ENCODE data around the gene STRIP1. TPM values are rescaled to one million over a fixed set of nuclear protein-coding genes. Genes with fewer than 3 reads are reported as not detected.
"Not testable (repeated sequence)": the region's sequence is repeated elsewhere in the genome, so short reads cannot be mapped to it uniquely, and the experiment has no call there.

The STRIP1 gene
- total RNA-seq, 4 donors from 2014 or later: 26.2 to 43.5 (median 35.3) TPM

DNA sequence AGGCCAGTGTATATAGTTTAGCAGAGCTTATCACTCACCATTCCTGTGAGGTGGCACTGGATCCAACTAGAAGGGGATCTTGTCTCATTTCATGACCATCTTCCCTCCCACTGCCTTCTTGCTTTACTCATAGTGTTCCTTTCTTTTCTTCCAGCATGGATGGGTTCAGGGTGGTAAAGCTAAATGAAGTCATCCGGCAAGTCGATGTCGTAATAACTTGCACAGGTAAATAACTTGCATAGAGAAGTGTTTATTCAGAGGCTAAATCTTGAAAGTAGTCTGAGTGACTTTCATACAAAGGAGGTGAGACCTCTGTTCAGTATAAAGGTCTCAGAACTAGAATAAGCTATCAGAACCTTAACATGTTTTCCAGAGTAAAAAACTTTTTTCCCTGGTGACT lies 16.6 kb upstream of the STRIP1 start:
- no peak for DNase-seq (ENCODE audit: extremely low spot score)
- H3K27ac ChIP-seq (replicated peaks in 1 of 4): no peak overlapping the region
- no peaks in the 10 kb centered on the region for H3K9me3 ChIP-seq
- peaks cover 93 to 100% (median 99%) of the 10 kb centered on the region in 4 donors for H3K36me3 ChIP-seq
- WGBS: 90% methylated on average over 3 of the region's 3 CpGs
- intact Hi-C loops (cut with DNase I): no loop called here
- H3K4me3 ChIP-seq: no peak overlapping the region
- no peaks in the 10 kb centered on the region for H3K4me1 ChIP-seq
- TF ChIP-seq POLR2AphosphoS5 (IDR thresholded peaks at IDR 0.05) (no peak), EP300 (IDR thresholded peaks at IDR 0.05) (no peak), POLR2A (IDR thresholded peaks at IDR 0.05; ENCODE audit: low read depth) (no peak), CTCF (IDR thresholded peaks at IDR 0.05) (no peak)
- H3K27me3 ChIP-seq: no peaks in the 10 kb centered on the region

GRCh38 chr1:110018396-110018795 lies 16.0 kb upstream of the STRIP1 start:
- no peaks in the 10 kb centered on the region for H3K4me1 ChIP-seq
- no peaks in the 10 kb centered on the region for H3K27me3 ChIP-seq
- intact Hi-C loops (cut with DNase I): no loop called here
- DNase-seq (ENCODE audit: extremely low spot score): no peak
- peaks cover 93 to 100% (median 99%) of the 10 kb centered on the region in 4 donors for H3K36me3 ChIP-seq
- H3K9me3 ChIP-seq: no peaks in the 10 kb centered on the region
- TF ChIP-seq POLR2A (IDR thresholded peaks at IDR 0.05; ENCODE audit: low read depth) (no peak), POLR2AphosphoS5 (IDR thresholded peaks at IDR 0.05) (no peak), CTCF (IDR thresholded peaks at IDR 0.05) (no peak), EP300 (IDR thresholded peaks at IDR 0.05) (no peak)
- WGBS: 88% methylated on average over 9 of the region's 9 CpGs
- H3K27ac ChIP-seq (replicated peaks in 1 of 4): no peak overlapping the region
- no peak overlapping the region for H3K4me3 ChIP-seq

GRCh38 chr1:110019770-110020169 lies 14.7 kb upstream of the STRIP1 start:
- Histone ChIP-seq H3K9me3 (no peaks in the 10 kb centered on the region), H3K27ac (replicated peaks in 1 of 4) (no peak overlapping the region), H3K4me1 (no peaks in the 10 kb centered on the region), H3K27me3 (no peaks in the 10 kb centered on the region), H3K4me3 (no peak overlapping the region), H3K36me3 (peaks cover 82 to 100% (median 99%) of the 10 kb centered on the region in 4 donors)
- intact Hi-C loops (cut with DNase I): no loop called here
- 93% methylated on average over 1 of the region's 1 CpG for WGBS
- no peak for DNase-seq (ENCODE audit: extremely low spot score)
- TF ChIP-seq CTCF (IDR thresholded peaks at IDR 0.05) (no peak), POLR2A (IDR thresholded peaks at IDR 0.05; ENCODE audit: low read depth) (no peak), POLR2AphosphoS5 (IDR thresholded peaks at IDR 0.05) (no peak), EP300 (IDR thresholded peaks at IDR 0.05) (no peak)

- Histone ChIP-seq H3K27me3 (no peaks in the 10 kb centered on the region), H3K27ac (replicated peaks in 1 of 4) (no peak overlapping the region), H3K4me3 (no peak overlapping the region), H3K9me3 (no peaks in the 10 kb centered on the region), H3K4me1 (no peaks in the 10 kb centered on the region), H3K36me3 (peaks cover 68 to 94% (median 91%) of the 10 kb centered on the region in 4 donors)
- no peak for DNase-seq (ENCODE audit: extremely low spot score)
- 81% methylated on average over 3 of the region's 3 CpGs for WGBS
- intact Hi-C loops (cut with DNase I): no loop called here
- TF ChIP-seq EP300 (IDR thresholded peaks at IDR 0.05): no peak
- TF ChIP-seq CTCF (IDR thresholded peaks at IDR 0.05): no peak
- no peak for TF ChIP-seq POLR2A (IDR thresholded peaks at IDR 0.05; ENCODE audit: low read depth)
- no peak for TF ChIP-seq POLR2AphosphoS5 (IDR thresholded peaks at IDR 0.05)
Observed at GRCh38 chr1:110021285-110021684, 13.1 kb upstream of the STRIP1 start.

- 89% methylated on average over 4 of the region's 4 CpGs for WGBS
- no peaks in the 10 kb centered on the region for H3K27me3 ChIP-seq
- H3K27ac ChIP-seq (replicated peaks in 1 of 4): no peak overlapping the region
- no peak overlapping the region for H3K4me3 ChIP-seq
- no peak for DNase-seq (ENCODE audit: extremely low spot score)
- no peaks in the 10 kb centered on the region for H3K9me3 ChIP-seq
- H3K36me3 ChIP-seq: peaks cover 41 to 60% (median 58%) of the 10 kb centered on the region in 4 donors
- intact Hi-C loops (cut with DNase I): no loop called here
- no peak for TF ChIP-seq POLR2A (IDR thresholded peaks at IDR 0.05; ENCODE audit: low read depth)
- TF ChIP-seq EP300 (IDR thresholded peaks at IDR 0.05): no peak
- no peak for TF ChIP-seq CTCF (IDR thresholded peaks at IDR 0.05)
- no peak for TF ChIP-seq POLR2AphosphoS5 (IDR thresholded peaks at IDR 0.05)
- H3K4me1 ChIP-seq: peaks cover 0 to 3% (median 0%) of the 10 kb centered on the region in 4 donors
Observed at GRCh38 chr1:110024613-110025012, 9.8 kb upstream of the STRIP1 start.

GRCh38 chr1:110030687-110031086 lies 3.7 kb upstream of the STRIP1 start:
- Histone ChIP-seq H3K4me3 (peak overlapping the region in 1 of 4 donors; percentile 19), H3K4me1 (peaks cover 5 to 18% (median 14%) of the 10 kb centered on the region in 4 donors)
- intact Hi-C loops (cut with DNase I); H3K36me3 ChIP-seq; H3K27me3 ChIP-seq; H3K9me3 ChIP-seq; H3K27ac ChIP-seq (replicated peaks in 1 of 4); DNase-seq (ENCODE audit: extremely low spot score): not testable (repeated sequence)
- 80% methylated on average over 4 of the region's 4 CpGs for WGBS
